GM12878 (cell line): Measurements from ENCODE around the gene ELMO3. TPM values are rescaled to one million over a fixed set of nuclear protein-coding genes. Genes with fewer than 3 reads are reported as not detected.

Experiments
- BHLHE40 ChIP-seq, 2 experiments: fragments of 450-650 bp in 1 of 2; IDR thresholded peaks; 2 replicates each; pipeline ENCODE4 v1.6.1; 2011 to 2017; ENCODE audit warnings: low read depth in 2 of 2, borderline replicate concordance in 1 of 2, improper control_type of control experiment in 1 of 2, low read length in 1 of 2, mild to moderate bottlenecking in 1 of 2
- HDAC2 ChIP-seq: fragments of 200-600 bp; sonication (generic); IDR thresholded peaks from 2 replicates; pipeline ENCODE4 v1.6.1; 2017
- HDAC6 ChIP-seq: fragments of 200-600 bp; sonication (generic); IDR thresholded peaks from one replicate; pipeline ENCODE4 v1.8.0; 2017; ENCODE audit warnings: antibody characterized with exemption; ENCODE audit not compliant: unreplicated experiment
- NR2C2 ChIP-seq: IDR thresholded peaks from 2 replicates; pipeline ENCODE4 v1.6.1; 2011; ENCODE audit warnings: borderline replicate concordance, low read depth; ENCODE audit not compliant: control insufficient read depth, insufficient read length
- RB1 ChIP-seq: fragments of 450-650 bp; formaldehyde crosslinking; IDR thresholded peaks from 2 replicates; pipeline ENCODE4 v1.6.1; 2017; ENCODE audit warnings: mild to moderate bottlenecking, borderline replicate concordance
- RUNX3 ChIP-seq: IDR thresholded peaks from 2 replicates; pipeline ENCODE4 v1.6.1; 2012; ENCODE audit warnings: low read length, inconsistent platforms
- polyA plus RNA-seq, 11 experiments: library from polyadenylated mRNA; depleted of rRNA in 4 of 11; unstranded in 6 of 11; stranded (reverse) in 5 of 11; fragments of >200 nt; fragmentation: Nextera tagmentation in 4 of 11; fragmentation: Illumina TruSeq in 1 of 11; extraction: Ambion mirVana in 4 of 11; extraction: Trizol in 1 of 11; gene quantifications; 1 replicate in 1 of 11; 2 replicates in 10 of 11; pipeline versions ENCODE4 v1.2.1 to v1.2.3, GENCODE V29; 2011 to 2016; ENCODE audit warnings: inconsistent platforms in 2 of 11, missing spikeins in 2 of 11, low read depth in 1 of 11
- total RNA-seq, 4 experiments: library from RNA; depleted of rRNA in 3 of 4; stranded (reverse); fragments of >200 nt in 3 of 4; fragmentation: Illumina TruSeq in 1 of 4; extraction: Trizol in 1 of 4; gene quantifications; 2 replicates each; pipeline versions ENCODE4 v1.2.1 to v1.2.3, GENCODE V29; 2013 to 2021
- TF ChIP-seq, protein P1 (sequence below): fragments of 450-650 bp; conservative IDR thresholded peaks from 2 replicates; pipeline ENCODE4 v1.6.1; 2017; ENCODE audit warnings: mild to moderate bottlenecking, moderate library complexity
- TF ChIP-seq, protein P2 (sequence below): IDR thresholded peaks from 2 replicates; pipeline ENCODE4 v1.6.1; 2011; ENCODE audit warnings: low read depth, low read length, improper control_type of control experiment, borderline replicate concordance
- TF ChIP-seq, protein P3 (sequence below): fragments of 450-650 bp; formaldehyde crosslinking; IDR thresholded peaks from 2 replicates; pipeline ENCODE4 v1.4.0; 2022; ENCODE audit warnings: mild to moderate bottlenecking, moderate library complexity
- TF ChIP-seq, protein P4 (sequence below): fragments of 450-650 bp; IDR thresholded peaks from 2 replicates; pipeline ENCODE4 v1.6.1; 2018; ENCODE audit warnings: borderline replicate concordance, mild to moderate bottlenecking; ENCODE audit not compliant: partially characterized antibody
- TF ChIP-seq, protein P5 (sequence below): IDR thresholded peaks from 2 replicates; pipeline ENCODE4 v1.6.1; 2011; ENCODE audit warnings: borderline replicate concordance, low read depth, mild to moderate bottlenecking, moderate library complexity, low read length; ENCODE audit not compliant: insufficient read depth, poor library complexity, severe bottlenecking
- TF ChIP-seq, protein P6 (sequence below): fragments of 450-650 bp; IDR thresholded peaks from 2 replicates; pipeline ENCODE4 v1.6.1; 2016; ENCODE audit warnings: mild to moderate bottlenecking, moderate library complexity, borderline replicate concordance

The ELMO3 gene
- total and polyA plus RNA-seq, 10 of the 15 experiments (the other 5 are each of a cell fraction or from before 2014, with no cell fraction given) = 0.05 to 4.7 (median 0.96) TPM; not detected in 1

DNA sequence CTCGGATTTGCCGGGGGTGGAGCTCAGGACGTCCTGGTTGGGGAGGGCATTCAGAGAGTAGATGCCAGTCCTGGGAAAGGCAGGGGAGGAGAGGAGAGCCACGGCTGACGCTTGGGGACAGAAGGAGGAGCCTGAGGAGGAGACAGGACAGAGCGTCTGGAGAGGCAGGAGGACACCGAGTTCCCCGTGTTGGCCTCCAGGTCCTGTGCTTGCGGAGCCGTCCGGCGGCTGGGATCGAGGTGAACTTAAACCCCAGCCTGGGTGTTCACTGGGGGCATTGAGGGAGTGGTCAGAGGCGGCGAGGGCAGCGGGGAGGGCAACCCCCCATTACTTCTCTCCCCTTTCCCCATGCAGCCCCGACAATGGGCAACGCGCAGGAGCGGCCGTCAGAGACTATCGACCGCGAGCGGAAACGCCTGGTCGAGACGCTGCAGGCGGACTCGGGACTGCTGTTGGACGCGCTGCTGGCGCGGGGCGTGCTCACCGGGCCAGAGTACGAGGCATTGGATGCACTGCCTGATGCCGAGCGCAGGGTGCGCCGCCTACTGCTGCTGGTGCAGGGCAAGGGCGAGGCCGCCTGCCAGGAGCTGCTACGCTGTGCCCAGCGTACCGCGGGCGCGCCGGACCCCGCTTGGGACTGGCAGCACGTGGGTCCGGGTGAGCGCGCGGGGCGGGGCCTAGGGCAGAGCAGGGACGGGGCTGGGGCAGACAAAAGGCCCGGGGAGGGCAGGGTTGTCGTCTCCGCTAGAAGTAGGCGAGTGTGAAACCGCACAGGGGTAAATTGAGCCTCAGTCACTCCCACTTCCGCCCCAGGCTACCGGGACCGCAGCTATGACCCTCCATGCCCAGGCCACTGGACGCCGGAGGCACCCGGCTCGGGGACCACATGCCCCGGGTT, 24.9 kb upstream of the ELMO3 start (continued):
- TF ChIP-seq, protein P1, sequence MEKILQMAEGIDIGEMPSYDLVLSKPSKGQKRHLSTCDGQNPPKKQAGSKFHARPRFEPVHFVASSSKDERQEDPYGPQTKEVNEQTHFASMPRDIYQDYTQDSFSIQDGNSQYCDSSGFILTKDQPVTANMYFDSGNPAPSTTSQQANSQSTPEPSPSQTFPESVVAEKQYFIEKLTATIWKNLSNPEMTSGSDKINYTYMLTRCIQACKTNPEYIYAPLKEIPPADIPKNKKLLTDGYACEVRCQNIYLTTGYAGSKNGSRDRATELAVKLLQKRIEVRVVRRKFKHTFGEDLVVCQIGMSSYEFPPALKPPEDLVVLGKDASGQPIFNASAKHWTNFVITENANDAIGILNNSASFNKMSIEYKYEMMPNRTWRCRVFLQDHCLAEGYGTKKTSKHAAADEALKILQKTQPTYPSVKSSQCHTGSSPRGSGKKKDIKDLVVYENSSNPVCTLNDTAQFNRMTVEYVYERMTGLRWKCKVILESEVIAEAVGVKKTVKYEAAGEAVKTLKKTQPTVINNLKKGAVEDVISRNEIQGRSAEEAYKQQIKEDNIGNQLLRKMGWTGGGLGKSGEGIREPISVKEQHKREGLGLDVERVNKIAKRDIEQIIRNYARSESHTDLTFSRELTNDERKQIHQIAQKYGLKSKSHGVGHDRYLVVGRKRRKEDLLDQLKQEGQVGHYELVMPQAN = 0 out of 2 replicates have a peak, but pooled peaks have one; percentile 45
- TF ChIP-seq, protein P2, sequence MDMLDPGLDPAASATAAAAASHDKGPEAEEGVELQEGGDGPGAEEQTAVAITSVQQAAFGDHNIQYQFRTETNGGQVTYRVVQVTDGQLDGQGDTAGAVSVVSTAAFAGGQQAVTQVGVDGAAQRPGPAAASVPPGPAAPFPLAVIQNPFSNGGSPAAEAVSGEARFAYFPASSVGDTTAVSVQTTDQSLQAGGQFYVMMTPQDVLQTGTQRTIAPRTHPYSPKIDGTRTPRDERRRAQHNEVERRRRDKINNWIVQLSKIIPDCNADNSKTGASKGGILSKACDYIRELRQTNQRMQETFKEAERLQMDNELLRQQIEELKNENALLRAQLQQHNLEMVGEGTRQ = no peak
- TF ChIP-seq, protein P3, sequence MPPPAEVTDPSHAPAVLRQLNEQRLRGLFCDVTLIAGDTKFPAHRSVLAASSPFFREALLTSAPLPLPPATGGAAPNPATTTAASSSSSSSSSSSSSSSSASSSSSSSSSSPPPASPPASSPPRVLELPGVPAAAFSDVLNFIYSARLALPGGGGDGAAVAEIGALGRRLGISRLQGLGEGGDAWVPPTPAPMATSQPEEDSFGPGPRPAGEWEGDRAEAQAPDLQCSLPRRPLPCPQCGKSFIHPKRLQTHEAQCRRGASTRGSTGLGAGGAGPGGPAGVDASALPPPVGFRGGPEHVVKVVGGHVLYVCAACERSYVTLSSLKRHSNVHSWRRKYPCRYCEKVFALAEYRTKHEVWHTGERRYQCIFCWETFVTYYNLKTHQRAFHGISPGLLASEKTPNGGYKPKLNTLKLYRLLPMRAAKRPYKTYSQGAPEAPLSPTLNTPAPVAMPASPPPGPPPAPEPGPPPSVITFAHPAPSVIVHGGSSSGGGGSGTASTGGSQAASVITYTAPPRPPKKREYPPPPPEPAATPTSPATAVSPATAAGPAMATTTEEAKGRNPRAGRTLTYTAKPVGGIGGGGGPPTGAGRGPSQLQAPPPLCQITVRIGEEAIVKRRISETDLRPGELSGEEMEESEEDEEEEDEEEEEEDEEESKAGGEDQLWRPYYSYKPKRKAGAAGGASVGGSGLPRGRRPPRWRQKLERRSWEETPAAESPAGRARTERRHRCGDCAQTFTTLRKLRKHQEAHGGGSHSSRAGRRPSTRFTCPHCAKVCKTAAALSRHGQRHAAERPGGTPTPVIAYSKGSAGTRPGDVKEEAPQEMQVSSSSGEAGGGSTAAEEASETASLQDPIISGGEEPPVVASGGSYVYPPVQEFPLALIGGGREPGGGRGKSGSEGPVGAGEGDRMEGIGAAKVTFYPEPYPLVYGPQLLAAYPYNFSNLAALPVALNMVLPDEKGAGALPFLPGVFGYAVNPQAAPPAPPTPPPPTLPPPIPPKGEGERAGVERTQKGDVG = no peak
- TF ChIP-seq, protein P4, sequence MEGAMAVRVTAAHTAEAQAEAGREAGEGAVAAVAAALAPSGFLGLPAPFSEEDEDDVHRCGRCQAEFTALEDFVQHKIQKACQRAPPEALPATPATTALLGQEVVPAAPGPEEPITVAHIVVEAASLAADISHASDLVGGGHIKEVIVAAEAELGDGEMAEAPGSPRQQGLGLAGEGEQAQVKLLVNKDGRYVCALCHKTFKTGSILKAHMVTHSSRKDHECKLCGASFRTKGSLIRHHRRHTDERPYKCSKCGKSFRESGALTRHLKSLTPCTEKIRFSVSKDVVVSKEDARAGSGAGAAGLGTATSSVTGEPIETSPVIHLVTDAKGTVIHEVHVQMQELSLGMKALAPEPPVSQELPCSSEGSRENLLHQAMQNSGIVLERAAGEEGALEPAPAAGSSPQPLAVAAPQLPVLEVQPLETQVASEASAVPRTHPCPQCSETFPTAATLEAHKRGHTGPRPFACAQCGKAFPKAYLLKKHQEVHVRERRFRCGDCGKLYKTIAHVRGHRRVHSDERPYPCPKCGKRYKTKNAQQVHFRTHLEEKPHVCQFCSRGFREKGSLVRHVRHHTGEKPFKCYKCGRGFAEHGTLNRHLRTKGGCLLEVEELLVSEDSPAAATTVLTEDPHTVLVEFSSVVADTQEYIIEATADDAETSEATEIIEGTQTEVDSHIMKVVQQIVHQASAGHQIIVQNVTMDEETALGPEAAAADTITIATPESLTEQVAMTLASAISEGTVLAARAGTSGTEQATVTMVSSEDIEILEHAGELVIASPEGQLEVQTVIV = no peak
- TF ChIP-seq BHLHE40 (IDR thresholded peaks at IDR 0.05; ENCODE audit: borderline replicate concordance in 1 of 2, low read depth in 2 of 2, low read length in 1 of 2) = peak; percentile 41 to 90; a peak in 3 of 4 replicates
- TF ChIP-seq, protein P5, sequence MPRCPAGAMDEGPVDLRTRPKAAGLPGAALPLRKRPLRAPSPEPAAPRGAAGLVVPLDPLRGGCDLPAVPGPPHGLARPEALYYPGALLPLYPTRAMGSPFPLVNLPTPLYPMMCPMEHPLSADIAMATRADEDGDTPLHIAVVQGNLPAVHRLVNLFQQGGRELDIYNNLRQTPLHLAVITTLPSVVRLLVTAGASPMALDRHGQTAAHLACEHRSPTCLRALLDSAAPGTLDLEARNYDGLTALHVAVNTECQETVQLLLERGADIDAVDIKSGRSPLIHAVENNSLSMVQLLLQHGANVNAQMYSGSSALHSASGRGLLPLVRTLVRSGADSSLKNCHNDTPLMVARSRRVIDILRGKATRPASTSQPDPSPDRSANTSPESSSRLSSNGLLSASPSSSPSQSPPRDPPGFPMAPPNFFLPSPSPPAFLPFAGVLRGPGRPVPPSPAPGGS = no peak
- TF ChIP-seq HDAC2 = no peak
- TF ChIP-seq, protein P6, sequence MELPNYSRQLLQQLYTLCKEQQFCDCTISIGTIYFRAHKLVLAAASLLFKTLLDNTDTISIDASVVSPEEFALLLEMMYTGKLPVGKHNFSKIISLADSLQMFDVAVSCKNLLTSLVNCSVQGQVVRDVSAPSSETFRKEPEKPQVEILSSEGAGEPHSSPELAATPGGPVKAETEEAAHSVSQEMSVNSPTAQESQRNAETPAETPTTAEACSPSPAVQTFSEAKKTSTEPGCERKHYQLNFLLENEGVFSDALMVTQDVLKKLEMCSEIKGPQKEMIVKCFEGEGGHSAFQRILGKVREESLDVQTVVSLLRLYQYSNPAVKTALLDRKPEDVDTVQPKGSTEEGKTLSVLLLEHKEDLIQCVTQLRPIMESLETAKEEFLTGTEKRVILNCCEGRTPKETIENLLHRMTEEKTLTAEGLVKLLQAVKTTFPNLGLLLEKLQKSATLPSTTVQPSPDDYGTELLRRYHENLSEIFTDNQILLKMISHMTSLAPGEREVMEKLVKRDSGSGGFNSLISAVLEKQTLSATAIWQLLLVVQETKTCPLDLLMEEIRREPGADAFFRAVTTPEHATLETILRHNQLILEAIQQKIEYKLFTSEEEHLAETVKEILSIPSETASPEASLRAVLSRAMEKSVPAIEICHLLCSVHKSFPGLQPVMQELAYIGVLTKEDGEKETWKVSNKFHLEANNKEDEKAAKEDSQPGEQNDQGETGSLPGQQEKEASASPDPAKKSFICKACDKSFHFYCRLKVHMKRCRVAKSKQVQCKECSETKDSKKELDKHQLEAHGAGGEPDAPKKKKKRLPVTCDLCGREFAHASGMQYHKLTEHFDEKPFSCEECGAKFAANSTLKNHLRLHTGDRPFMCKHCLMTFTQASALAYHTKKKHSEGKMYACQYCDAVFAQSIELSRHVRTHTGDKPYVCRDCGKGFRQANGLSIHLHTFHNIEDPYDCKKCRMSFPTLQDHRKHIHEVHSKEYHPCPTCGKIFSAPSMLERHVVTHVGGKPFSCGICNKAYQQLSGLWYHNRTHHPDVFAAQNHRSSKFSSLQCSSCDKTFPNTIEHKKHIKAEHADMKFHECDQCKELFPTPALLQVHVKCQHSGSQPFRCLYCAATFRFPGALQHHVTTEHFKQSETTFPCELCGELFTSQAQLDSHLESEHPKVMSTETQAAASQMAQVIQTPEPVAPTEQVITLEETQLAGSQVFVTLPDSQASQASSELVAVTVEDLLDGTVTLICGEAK = no peak
- TF ChIP-seq HDAC6 = no peak
- TF ChIP-seq RUNX3 = peak; percentile 76
- no peak for TF ChIP-seq NR2C2
- TF ChIP-seq RB1 = peak; percentile 57; the same call in 1 of the 2 replicates
